Measurements from ENCODE around the gene PPP6R1.

PPP6R1 gene, protein sequence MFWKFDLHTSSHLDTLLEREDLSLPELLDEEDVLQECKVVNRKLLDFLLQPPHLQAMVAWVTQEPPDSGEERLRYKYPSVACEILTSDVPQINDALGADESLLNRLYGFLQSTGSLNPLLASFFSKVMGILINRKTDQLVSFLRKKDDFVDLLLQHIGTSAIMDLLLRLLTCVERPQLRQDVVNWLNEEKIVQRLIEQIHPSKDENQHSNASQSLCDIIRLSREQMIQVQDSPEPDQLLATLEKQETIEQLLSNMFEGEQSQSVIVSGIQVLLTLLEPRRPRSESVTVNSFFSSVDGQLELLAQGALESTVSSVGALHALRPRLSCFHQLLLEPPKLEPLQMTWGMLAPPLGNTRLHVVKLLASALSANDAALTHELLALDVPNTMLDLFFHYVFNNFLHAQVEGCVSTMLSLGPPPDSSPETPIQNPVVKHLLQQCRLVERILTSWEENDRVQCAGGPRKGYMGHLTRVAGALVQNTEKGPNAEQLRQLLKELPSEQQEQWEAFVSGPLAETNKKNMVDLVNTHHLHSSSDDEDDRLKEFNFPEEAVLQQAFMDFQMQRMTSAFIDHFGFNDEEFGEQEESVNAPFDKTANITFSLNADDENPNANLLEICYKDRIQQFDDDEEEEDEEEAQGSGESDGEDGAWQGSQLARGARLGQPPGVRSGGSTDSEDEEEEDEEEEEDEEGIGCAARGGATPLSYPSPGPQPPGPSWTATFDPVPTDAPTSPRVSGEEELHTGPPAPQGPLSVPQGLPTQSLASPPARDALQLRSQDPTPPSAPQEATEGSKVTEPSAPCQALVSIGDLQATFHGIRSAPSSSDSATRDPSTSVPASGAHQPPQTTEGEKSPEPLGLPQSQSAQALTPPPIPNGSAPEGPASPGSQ

DNA sequence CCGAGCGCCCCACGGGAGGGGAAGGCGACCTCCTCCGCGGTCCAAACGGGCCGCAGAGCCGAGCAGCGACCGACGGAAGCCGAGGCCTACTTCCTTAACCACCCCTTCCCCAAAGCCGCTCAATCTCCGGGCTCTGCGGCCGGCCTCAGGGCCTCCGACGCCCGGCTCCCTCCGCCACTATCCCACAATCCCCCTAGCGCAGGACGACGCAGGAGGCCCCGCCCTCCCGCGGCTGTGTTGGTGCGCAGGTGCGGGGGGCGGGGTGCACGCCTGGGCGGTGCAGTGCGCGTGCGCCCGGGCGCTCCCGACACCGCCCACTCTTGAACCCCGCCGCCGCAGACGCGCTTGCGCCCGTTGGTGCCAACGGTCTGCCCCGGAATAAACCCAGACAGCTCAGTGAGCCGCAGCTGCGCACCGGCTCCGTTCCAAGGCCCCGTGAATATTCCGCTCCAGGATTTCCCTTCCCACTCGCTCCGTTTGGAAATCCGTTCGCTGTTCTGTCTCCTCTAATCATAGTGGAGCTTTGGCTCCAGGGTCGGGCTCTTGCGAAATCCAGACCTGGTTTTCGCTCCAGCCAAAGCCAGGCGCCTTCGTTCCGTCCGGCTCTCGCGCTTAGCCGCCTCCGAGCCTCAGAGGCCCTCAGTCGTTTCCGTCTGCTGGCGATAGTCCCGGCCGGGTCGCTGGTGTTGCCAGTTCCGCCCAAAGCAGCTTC is at the start of gene PPP6R1:
TSS of gene PPP6R1 (minus strand) at position 190 of the 712 bp plus-strand sequence. CDS start 11,914 bp downstream, outside the sequence.
- DNase-seq (ENCODE audit: low read depth): peak; percentile 100

DNA sequence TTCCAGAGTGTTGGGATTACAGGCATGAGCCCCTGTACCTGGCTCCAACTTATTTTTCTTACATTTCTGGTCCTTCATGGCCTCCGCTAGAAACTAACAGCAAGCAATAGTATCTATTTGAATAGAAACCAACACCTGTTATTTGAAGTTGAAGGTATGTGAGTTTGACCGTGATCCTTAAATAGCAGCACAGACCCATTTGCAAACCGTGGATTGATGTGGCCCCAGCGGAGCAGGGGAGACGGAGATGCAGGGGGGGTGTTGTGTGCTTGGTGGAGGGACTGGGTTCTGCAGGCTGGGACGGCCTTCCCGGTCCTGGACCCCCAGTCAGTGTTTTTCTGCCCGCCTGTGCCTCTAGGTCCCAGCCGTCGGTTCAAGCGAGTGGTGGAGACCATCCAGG is 49.5 kb upstream of the PPP6R1 start:
- no peak for DNase-seq (ENCODE audit: low read depth)

DNA sequence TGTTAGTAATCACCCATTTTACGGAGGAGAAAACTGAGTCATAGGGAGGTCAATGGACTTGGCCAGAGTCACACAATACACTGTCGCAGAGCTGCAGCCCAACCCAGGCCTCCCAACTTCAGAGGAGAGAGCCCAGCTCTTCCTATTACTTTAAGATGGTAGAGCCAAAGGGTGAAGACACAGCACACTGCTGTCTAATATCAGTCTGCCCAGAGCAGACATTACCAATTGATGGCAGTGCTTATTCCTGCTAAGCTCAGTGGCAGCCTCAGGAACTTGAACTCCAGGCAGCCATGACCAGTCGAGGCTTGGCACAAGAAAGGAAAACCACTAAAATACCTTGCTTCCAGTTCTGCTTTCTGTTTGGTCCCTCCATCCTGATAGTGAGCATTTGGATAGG is 47.9 kb upstream of the PPP6R1 start:
- no peak for DNase-seq (ENCODE audit: low read depth)

DNA sequence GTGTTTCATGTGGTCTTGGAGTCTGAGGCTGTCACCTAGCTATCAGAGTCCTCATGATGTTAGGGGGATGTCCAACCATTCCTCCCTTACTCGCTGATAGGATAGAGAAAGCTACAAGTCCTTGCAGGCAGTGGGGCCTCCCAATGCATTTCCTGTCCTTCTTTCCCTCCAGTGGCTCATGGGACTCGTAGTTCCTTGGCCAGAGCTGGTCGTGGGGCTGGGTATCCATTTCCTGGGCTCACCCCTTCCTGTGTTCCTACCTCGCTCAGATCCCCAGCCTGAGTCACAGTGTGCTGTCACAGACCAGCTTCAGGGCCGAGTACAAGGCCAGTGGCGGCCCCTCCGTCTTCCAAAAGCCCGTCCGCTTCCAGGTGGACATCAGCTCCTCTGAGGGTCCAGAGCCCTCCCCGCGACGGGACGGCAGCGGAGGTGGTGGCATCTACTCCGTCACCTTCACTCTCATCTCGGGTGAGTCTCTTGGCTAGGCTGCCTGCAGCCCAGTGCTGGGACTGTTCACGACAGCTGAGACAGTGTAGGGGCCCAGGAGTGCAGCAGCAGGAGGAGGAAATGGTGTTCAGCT is 47.3 kb upstream of the PPP6R1 start:
- DNase-seq (ENCODE audit: low read depth): no peak

DNA sequence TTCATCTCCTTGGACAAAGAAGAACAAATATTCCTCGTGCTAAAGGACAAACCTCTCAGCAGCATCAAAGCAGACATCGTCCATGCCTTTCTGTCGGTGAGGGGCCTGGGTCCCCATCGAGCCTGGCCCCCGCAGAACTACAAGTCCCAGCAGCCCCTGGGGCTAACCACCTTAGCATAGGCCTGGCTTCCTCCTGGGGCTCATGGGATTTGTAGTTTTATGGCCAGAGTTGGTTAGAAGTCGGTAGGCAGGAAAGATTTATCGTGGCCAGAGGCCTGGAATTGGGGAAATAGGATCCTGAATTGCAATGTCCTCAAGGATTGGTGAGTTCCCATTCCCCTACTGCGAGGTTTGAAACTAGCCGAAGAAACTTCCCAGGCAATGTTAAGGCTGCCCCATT is 46.7 kb upstream of the PPP6R1 start:
- DNase-seq (ENCODE audit: low read depth): no peak

DNA sequence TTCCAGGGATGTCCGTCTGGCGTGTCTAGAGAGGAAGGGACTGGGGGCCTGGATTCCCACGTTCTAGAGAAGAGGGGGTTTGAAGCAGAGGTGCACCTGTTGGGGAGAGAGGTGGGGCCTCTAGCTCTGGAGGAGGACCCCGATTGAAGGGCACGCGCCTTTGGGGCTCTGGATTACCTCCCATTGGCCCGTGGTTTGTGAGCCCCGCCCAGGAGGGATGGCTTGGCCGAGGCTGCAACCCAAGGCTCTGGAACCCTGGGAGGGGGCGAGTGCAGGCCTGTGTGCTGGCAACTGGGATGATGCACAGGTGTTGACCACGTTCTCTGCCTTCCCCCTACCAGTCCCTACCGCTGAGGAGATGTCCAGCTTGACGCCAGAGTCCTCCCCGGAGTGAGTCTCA is 46.2 kb upstream of the PPP6R1 start:
- no peak for DNase-seq (ENCODE audit: low read depth)

DNA sequence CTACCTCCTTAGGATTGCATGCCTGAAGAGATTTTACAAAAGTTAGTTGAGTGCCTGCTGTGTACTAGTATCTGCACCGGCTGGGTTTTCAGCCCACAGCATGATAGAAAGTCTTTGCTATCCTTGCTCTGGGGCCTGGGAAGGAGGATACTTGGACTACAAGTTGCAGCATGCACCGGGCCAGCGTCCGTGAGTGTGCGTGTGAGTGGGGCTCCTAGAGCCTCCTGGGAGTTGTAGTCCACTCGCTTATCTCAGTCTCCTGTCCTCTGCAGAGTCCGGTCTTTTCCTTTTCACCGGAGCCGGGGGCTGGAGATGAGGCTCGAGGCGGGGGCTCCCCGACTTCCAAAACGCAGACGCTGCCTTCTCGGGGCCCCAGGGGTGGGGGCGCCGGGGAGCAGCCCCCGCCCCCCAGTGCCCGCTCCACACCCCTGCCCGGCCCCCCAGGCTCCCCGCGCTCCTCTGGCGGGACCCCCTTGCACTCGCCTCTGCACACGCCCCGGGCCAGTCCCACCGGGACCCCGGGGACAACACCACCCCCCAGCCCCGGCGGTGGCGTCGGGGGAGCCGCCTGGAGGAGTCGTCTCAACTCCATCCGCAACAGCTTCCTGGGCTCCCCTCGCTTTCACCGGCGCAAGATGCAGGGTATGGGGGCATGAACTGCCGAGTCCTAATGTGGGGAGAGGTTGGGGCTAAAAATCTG is 45.6 kb upstream of the PPP6R1 start:
- DNase-seq (ENCODE audit: low read depth): no peak

DNA sequence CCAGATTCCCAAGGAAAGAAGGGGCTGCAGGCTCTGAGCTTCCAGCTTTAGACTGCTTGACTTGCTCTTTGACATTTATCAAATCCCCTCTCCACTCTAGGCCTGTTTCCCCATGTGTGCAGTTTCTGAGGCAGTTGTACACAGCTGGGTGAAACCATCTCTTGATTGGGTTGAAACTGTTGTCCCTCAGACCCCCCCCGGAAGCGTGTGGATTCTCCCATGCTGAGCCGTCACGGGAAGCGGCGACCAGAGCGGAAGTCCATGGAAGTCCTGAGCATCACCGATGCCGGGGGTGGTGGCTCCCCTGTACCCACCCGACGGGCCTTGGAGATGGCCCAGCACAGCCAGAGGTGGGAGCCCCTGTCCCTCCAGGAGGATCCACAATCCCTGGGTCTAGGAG is 44.7 kb upstream of the PPP6R1 start:
- DNase-seq (ENCODE audit: low read depth): no peak

DNA sequence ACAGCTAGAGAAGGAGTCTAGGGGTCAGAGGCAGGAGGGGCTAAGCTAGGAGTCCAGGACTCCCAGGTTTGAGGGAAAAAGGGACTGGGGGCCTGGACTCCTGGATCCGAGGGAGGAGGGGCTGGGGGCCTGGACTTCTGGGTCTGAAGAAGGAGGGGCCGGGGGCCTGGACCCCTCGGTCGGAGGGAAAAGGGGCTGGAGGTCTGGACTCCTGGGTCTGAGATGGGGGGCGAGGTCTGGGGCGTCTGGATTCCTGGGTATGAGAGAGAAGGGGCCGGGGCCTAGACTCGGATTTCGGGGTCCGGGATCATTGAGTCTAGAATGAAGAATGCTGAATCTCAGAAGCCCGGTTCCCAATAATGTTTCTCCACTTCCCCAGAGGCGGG is 43.5 kb upstream of the PPP6R1 start:
- no peak for DNase-seq (ENCODE audit: low read depth)

DNA sequence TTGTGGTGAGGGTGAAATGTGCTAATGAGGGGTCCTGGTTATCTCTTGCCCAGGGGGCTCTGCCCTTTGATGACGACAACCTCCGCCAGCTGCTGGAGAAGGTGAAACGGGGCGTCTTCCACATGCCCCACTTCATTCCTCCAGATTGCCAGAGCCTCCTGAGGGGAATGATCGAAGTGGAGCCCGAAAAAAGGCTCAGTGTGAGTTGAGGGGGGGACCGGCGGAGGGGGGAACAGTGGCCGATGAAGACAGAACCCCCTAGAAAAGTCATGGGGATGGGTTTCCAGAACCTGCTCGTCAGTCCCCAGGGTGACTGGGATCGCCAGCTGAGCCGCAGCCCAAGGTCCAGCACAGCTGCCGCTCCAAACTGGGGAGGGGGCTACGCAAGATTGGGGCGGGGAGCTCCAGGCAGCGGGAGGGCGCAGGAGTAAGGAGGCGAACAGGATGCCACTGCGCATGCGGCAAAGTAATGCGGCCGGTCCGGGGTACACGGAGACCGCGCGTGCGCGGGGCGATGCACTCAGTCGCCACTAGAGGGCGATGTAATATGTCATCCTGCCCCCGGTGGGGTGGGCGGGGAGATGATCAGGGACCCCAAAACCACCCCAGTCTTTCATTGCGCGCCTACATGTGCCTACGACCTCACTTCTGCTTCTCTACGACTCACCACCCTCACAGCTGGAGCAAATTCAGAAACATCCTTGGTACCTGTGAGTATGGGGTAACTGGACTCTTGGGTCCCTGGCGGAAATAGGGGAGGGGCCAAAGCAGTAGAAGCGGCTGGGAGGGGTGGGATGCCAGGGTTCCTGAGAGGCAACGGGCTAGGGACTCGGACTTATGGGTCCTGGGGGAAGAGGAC is 42.9 kb upstream of the PPP6R1 start:
- peak; percentile 36 for DNase-seq (ENCODE audit: low read depth)

DNA sequence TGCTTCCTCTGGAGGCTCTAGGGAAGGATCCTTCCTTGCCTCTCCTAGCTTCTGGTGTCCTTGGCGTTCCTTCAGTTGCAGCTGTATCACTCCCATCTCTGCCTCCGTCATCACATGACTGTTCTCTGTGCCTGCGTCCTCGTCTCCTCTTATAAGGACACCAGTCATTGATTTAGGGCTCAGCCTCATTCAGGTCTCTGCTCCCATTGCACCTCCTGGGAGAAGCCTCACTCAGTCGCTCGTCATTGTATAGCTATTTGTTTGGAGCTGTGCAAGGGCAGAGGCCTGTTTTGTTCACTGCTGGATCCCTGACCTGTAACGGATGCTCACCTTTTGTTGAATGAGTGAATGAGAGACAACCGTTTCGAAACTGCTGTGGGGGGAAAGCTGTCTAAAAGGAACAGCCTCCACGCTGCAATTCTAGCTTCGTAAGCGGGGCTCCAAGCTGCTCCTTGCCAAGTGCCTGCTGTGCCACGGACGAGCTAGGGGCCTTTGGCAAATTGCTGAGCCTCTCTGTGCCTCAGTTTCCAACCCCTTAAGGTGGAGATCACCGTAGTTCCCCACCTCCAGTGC is 42.2 kb upstream of the PPP6R1 start:
- no peak for DNase-seq (ENCODE audit: low read depth)

DNA sequence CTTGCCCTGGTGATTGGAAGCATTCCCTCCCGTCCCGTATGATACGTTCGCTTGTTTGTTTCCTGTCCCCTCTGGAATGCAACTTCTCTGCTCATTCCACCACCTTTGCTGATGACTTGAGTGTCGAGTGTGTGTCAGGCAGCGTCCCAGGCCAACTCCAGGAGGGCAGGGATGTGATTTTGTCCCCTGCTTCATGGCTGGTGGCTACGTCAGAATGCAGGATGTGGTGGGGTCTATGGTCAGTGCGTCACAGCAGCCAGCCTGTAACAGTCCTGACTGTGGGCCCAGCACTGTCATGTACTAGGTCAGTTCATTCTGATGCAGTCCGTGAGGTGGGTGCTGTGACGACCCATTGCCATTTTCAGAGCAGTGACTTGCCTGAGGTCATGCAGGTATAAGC is 41.2 kb upstream of the PPP6R1 start:
- no peak for DNase-seq (ENCODE audit: low read depth)

DNA sequence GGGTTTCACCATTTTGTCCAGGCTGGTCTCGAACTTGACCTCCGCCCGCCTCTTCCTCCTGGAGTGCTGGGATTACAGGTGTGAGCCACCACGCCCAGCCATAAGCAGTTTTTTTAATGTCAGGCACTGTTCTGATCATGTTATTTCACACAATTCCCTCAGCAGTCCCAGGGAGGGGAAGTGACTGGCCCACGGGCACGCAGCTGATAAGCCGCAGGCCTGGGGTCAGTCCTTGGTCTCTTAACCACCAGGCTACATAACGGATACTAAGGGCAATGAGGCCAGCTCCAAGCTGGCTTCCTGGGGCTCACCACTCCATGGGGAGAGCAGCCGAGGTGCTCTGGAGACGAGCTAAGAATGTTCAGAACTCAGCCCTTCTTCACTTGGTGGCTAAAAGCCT is 38.5 kb upstream of the PPP6R1 start:
- no peak for DNase-seq (ENCODE audit: low read depth)

DNA sequence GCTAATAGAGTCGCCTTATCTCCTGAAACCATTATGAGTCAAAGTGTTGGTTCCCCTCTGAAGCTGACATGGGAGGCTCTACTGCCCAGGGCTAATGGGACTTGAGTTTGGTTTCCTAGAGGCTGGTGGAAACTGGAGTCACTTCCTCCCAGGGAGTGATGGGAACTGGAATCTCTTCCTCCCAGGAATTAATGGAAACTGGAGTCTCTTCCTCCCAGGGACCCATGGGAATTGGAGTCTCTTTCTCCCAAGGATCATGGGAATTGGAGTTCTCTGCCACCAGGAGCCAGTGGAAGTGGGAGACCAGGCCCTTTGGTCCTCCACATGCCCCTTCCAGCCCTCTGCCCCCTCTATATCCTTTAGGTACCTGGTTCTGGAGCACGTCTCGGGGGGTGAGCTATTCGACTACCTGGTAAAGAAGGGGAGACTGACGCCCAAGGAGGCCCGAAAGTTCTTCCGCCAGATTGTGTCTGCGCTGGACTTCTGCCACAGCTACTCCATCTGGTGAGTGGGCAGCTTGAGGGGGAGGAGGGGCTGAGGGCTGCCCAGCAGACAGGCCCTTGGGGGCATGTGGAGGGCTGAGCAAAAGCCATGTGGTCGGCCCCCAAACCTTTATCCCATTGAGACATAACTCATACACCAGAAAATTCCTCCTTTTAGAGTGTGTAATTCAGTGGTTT is 30.4 kb upstream of the PPP6R1 start:
- DNase-seq (ENCODE audit: low read depth): no peak

DNA sequence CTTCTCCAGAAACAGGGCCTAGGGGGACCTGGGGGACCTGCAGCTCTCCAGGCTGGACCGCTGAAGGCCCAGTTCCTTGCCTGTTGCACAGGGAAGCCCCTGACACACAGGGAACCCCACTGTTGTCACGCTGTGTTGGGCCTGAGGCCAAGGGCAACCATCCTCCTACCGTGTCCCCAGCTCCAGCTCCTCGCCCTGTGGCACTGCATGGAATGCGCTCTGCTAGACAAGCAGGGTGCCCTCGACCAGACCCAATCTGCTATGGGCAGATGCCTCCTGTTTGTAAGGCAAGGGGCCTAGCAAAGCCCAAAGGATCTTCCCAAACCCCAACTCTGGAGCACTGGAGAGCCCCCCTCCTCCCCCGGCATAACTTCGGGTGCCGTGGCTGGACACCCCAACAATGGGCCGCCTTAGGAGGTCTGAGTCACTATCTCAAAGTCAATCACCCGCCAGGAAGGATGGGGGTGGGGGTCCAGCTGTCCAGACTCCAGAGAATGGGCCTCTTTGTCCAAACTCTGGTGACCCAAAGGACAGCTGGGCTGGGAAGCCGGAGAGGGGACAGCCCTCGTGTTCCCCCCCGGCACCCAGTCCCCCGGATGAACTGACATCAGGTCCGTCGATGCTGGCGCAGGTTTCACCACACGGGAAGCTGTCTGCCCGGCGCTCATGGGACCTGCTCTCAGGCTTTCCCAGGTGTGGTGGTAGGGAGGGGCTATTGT is 28.7 kb upstream of the PPP6R1 start:
- DNase-seq (ENCODE audit: low read depth): no peak

DNA sequence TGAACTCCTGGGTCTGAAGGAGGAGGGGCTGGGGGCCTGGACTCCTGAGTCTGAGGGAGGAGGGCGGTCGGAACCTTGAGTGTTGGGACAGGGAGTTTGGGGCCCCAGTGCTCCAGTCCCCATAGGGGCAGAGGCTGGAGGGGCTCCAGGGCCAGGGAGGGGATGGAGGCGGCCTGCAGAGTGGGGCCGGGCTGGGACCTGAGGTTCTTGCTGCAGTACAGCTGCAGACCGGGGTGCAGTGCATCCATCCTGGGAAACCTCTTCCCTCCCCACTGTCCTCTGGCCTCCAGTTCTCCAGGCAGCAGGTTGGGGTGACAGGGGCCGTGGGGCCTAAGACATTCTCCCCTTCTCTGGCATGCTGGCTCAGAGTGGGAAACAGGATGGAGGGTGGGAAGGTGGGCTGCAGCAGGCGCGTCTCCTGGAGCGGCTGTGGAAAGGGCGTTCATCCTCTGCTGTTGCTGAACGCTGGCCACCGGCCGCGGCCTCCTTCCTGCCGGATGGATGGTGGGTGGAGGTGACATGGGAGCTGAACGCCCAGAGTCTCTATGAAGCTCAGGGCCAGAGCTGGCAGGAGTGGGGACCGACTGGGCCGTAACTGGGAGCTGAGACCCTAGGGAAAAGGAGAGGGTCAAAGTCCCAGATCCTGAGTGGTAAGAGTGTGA is 26.5 kb upstream of the PPP6R1 start:
- DNase-seq (ENCODE audit: low read depth): no peak

DNA sequence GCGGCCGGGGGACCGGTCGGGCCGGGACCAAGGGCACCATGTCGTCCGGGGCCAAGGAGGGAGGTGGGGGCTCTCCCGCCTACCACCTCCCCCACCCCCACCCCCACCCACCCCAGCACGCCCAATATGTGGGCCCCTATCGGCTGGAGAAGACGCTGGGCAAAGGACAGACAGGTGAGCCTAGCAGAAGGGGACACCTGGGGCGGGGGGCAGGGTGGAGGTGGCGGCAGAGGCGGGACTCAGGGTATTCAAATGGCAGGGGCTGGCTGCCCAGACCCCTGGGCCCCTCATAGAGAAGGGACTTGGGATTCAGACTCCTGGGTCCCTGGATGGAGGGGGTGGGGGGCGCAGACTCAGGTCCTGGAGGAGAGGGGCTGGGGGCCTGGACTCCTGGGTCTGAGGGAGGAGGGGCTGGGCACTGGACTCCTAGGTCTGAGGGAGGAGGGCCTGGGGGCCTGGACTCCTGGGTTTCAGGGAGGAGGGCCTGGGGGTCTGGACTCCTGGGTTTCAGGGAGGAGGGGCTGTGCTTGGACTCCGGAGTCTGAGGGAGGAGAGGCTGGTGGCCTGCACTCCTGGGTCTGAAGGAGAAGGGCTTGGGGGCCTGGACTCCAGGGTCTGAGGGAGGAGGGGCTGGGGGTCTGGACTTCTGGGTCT is 25.7 kb upstream of the PPP6R1 start:
- no peak for DNase-seq (ENCODE audit: low read depth)

Data from GM04504 (cell line).